ENCODE data around the gene PTPRE. TPM values are rescaled to one million over a fixed set of nuclear protein-coding genes. Genes with fewer than 3 reads are reported as not detected.

PTPRE gene
- total and polyA plus RNA-seq, 10 of the 15 experiments (the other 5 are each of a cell fraction or from before 2014, with no cell fraction given): 2.9 to 7.6 (median 5.8) TPM

GRCh38 chr10:128040681-128041080 lies 133.8 kb downstream of the PTPRE start:
- ChIA-PET RAD21 (ENCODE audit: unreplicated experiment) (no interaction called here), CTCF (interaction anchor here (1.0 to 2.0 kb wide), 4 partner anchors 28 to 135 kb away, joined by 3 to 9 read pairs (median 4); no protein-coding TSS in a partner anchor), SMC1A (ENCODE audit: uncharacterized antibody, unreplicated experiment) (no interaction called here), POLR2A (no interaction called here)
- H4K20me1 ChIP-seq (ENCODE audit: control insufficient read depth, insufficient read depth): no peaks in the 10 kb centered on the region
- no peak overlapping the region for H3K9ac ChIP-seq (ENCODE audit: control insufficient read depth, insufficient read depth, low read length)
- H3K27me3 ChIP-seq (replicated peaks in 1 of 2; ENCODE audit: control insufficient read depth in 2 of 2, insufficient read depth in 2 of 2, low read length in 1 of 2): no peaks in the 10 kb centered on the region
- no peak overlapping the region for H2AFZ ChIP-seq (ENCODE audit: control insufficient read depth, low read depth, low read length)
- no peaks in the 10 kb centered on the region for H3K79me2 ChIP-seq (ENCODE audit: control insufficient read depth, insufficient read depth, low read length)
- DNase-seq (ENCODE audit: low read depth, low spot score) (no peak), ATAC-seq (no peak), FAIRE-seq (no peak)
- H3K4me2 ChIP-seq (ENCODE audit: control insufficient read depth, insufficient read depth): no peak overlapping the region
- H3K9me3 ChIP-seq (replicated peaks; ENCODE audit: control insufficient read depth, insufficient read depth, low read length): no peaks in the 10 kb centered on the region
- no peak overlapping the region for H3K27ac ChIP-seq (ENCODE audit: control insufficient read depth, insufficient read depth)
- intact Hi-C loops (cut with micrococcal nuclease; ENCODE audit: unreplicated experiment) (no loop called here), in situ Hi-C loops (cut with MboI) (no loop called here)
- H3K4me3 ChIP-seq: no peak overlapping the region
- H3K4me1 ChIP-seq (ENCODE audit: control insufficient read depth, insufficient read depth, low read length): peaks cover 3% of the 10 kb centered on the region
- no TSS peak for BruUV-seq (replicated peaks)
- TF ChIP-seq ZNF24 (IDR thresholded peaks at IDR 0.05) (no peak), TBL1XR1 (IDR thresholded peaks at IDR 0.05; ENCODE audit: low read depth, low read length) (no peak), TAF1 (IDR thresholded peaks at IDR 0.05; ENCODE audit: borderline replicate concordance, low read depth, low read length) (no peak), JUND (IDR thresholded peaks at IDR 0.05; ENCODE audit: low read depth, low read length) (no peak), POLR2AphosphoS5 (IDR thresholded peaks at IDR 0.05; ENCODE audit: low read length) (no peak), RAD51 (IDR thresholded peaks at IDR 0.05) (no peak), NKRF (conservative IDR thresholded peaks at IDR 0.05) (no peak), ELK1 (IDR thresholded peaks at IDR 0.05; ENCODE audit: low read depth, low read length) (no peak), ZNF274 (IDR thresholded peaks at IDR 0.05; ENCODE audit: insufficient read depth, insufficient read length) (no peak), TCF3 (IDR thresholded peaks at IDR 0.05; ENCODE audit: borderline replicate concordance, insufficient read depth, low read depth, low read length) (no peak), MXI1 (IDR thresholded peaks at IDR 0.05; ENCODE audit: low read depth, low read length) (no peak), MYC (IDR thresholded peaks at IDR 0.05; ENCODE audit: insufficient read depth, insufficient read length, insufficient replicate concordance, low read length, severe bottlenecking) (no peak), ATF7 (IDR thresholded peaks at IDR 0.05; ENCODE audit: low read depth) (no peak), PML (IDR thresholded peaks at IDR 0.05; ENCODE audit: low read length) (no peak), SKIL (IDR thresholded peaks at IDR 0.05; ENCODE audit: low read depth, poor library complexity, severe bottlenecking) (no peak)
- H3K36me3 ChIP-seq (ENCODE audit: control insufficient read depth in 2 of 2, insufficient read depth in 2 of 2, low read length in 1 of 2): no peaks in the 10 kb centered on the region
- 55% methylated on average over 8 of the region's 8 CpGs for whole genome bisulfite sequencing (ENCODE audit: insufficient coverage, insufficient replicate concordance, low lambda C conversion rate, missing lambda C conversion rate)
